Activated CD8-positive, alpha-beta memory T cell treated with anti-CD3 and anti-CD28 coated beads, Interleukin-2, amount 10 ng/mL, durations not matched to agents 7 days and 5 days (primary cell): ENCODE measurements around the gene MAGEF1. TPM values are rescaled to one million over a fixed set of nuclear protein-coding genes. Genes with fewer than 3 reads are reported as not detected.

Experiments used
- total RNA-seq, 2 experiments: library from RNA; stranded (reverse); gene quantifications; one replicate each; pipeline ENCODE4 v1.2.3, GENCODE V29; 2021

Gene MAGEF1
- total RNA-seq, 2 experiments from 2014 or later = 2.8 to 5.9 TPM

Other genes starting within 250 kb of the MAGEF1 start
- gene EPHB3, start 150.3 kb downstream of the MAGEF1 start, total RNA-seq = not detected
- gene VPS8, start 100.1 kb upstream of the MAGEF1 start, total RNA-seq = 10 to 100 TPM; 43.2 to 71.7 TPM